ENCODE data around the gene CAMK2B.

The CAMK2B gene

GRCh38 chr7:44329888-44330287 is 4.5 kb upstream of the CAMK2B start:
- no peak for DNase-seq

GRCh38 chr7:44329081-44329480 is 3.7 kb upstream of the CAMK2B start:
- DNase-seq = no peak

- DNase-seq = no peak
These were observed 2.6 kb upstream of the CAMK2B start for GRCh38 chr7:44327981-44328380.

GRCh38 chr7:44326261-44327125 is 1.1 kb upstream of the CAMK2B start:
- DNase-seq = no peak

GRCh38 chr7:44325811-44326241 is 432 bp upstream of the CAMK2B start:
- no peak for DNase-seq

- DNase-seq = no peak
These were observed 753 bp downstream of the CAMK2B start for GRCh38 chr7:44324481-44325200.

- DNase-seq = no peak
These were observed 1.3 kb downstream of the CAMK2B start for GRCh38 chr7:44324204-44324480.

GRCh38 chr7:44323381-44324203 is 1.8 kb downstream of the CAMK2B start:
- no peak for DNase-seq

- no peak for DNase-seq
These were observed 2.6 kb downstream of the CAMK2B start for GRCh38 chr7:44322631-44323363.

- no peak for DNase-seq
These were observed 3.6 kb downstream of the CAMK2B start for GRCh38 chr7:44321796-44322195.

- no peak for DNase-seq
These were observed 4.5 kb downstream of the CAMK2B start for GRCh38 chr7:44320794-44321371.

GRCh38 chr7:44320141-44320540 is 5.3 kb downstream of the CAMK2B start:
- DNase-seq = no peak

GRCh38 chr7:44318332-44318731 is 7.1 kb downstream of the CAMK2B start:
- no peak for DNase-seq

GRCh38 chr7:44315301-44315903 is 10.0 kb downstream of the CAMK2B start:
- DNase-seq = no peak

- DNase-seq = no peak
These were observed 11.8 kb downstream of the CAMK2B start for GRCh38 chr7:44313621-44314031.

GRCh38 chr7:44313016-44313415 is 12.4 kb downstream of the CAMK2B start:
- no peak for DNase-seq

GRCh38 chr7:44311561-44312495 is 13.6 kb downstream of the CAMK2B start:
- DNase-seq = no peak

- DNase-seq = no peak
These were observed 15.1 kb downstream of the CAMK2B start for GRCh38 chr7:44310221-44310848.

- peak; percentile 75 for DNase-seq
These were observed 15.9 kb downstream of the CAMK2B start for GRCh38 chr7:44309271-44310091.

Data from femur (tissue), 1 donor.